Measurements from ENCODE around the gene SPOCK1. TPM values are rescaled to one million over a fixed set of nuclear protein-coding genes. Genes with fewer than 3 reads are reported as not detected.

The SPOCK1 gene
- total RNA-seq, 4 donors from 2014 or later, result 46.5 to 52.7 (median 51.4) TPM

DNA sequence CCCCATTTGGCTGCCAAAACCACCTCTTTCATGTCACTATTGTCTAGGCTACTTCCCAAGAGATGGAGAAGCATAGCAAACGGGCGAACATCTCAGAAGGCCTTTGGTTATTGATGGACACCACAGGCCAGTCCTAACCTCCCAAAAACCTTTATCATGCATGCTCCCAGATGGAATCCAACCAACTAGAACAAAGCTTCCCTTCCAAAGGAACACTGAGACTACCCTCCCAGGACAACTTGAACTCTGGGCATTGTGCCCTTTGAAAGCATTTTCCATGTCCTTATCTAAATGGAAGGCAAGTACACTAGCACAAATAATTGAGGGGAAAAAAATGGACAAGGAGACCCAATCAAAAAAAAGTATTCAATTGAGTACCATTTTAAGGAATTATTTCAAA, 65.6 kb downstream of the SPOCK1 start:
- WGBS, 2 donors (ENCODE audit: low coverage in 1 of 2), result 67% methylated on average over 2 of the region's 2 CpGs; no CpG with 5 or more reads in 1 of the 2 donors
- H3K27ac ChIP-seq, result no peak overlapping the region
- no peak for ATAC-seq
- H3K4me1 ChIP-seq, result no peaks in the 10 kb centered on the region
- no peaks in the 10 kb centered on the region for H3K36me3 ChIP-seq
- no peaks in the 10 kb centered on the region for H3K9me3 ChIP-seq
- TF ChIP-seq POLR2A (IDR thresholded peaks at IDR 0.05), result no peak
- no peaks in the 10 kb centered on the region for H3K27me3 ChIP-seq
- H3K4me3 ChIP-seq, result no peak overlapping the region

- 33 to 35% methylated on average over 2 of the region's 2 CpGs for WGBS, 2 donors (ENCODE audit: low coverage in 1 of 2)
- TF ChIP-seq POLR2AphosphoS5 (IDR thresholded peaks at IDR 0.05) (no peak), EP300 (IDR thresholded peaks at IDR 0.05) (no peak), POLR2A (IDR thresholded peaks at IDR 0.05) (no peak)
- TF ChIP-seq, protein P1, sequence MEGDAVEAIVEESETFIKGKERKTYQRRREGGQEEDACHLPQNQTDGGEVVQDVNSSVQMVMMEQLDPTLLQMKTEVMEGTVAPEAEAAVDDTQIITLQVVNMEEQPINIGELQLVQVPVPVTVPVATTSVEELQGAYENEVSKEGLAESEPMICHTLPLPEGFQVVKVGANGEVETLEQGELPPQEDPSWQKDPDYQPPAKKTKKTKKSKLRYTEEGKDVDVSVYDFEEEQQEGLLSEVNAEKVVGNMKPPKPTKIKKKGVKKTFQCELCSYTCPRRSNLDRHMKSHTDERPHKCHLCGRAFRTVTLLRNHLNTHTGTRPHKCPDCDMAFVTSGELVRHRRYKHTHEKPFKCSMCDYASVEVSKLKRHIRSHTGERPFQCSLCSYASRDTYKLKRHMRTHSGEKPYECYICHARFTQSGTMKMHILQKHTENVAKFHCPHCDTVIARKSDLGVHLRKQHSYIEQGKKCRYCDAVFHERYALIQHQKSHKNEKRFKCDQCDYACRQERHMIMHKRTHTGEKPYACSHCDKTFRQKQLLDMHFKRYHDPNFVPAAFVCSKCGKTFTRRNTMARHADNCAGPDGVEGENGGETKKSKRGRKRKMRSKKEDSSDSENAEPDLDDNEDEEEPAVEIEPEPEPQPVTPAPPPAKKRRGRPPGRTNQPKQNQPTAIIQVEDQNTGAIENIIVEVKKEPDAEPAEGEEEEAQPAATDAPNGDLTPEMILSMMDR (IDR thresholded peaks at IDR 0.05), result no peak
- Histone ChIP-seq H3K9me3 (no peaks in the 10 kb centered on the region), H3K36me3 (no peaks in the 10 kb centered on the region), H3K4me3 (no peak overlapping the region), H3K27ac (no peak overlapping the region), H3K27me3 (no peaks in the 10 kb centered on the region), H3K4me1 (no peaks in the 10 kb centered on the region)
- ATAC-seq, result no peak
These were observed 66.8 kb downstream of the SPOCK1 start for GRCh38 chr5:137432376-137432775.

GRCh38 chr5:137431051-137431450, 68.1 kb downstream of the SPOCK1 start:
- TF ChIP-seq, protein P1 (IDR thresholded peaks at IDR 0.05), result no peak
- TF ChIP-seq POLR2AphosphoS5 (IDR thresholded peaks at IDR 0.05) (no peak), EP300 (IDR thresholded peaks at IDR 0.05) (no peak), POLR2A (IDR thresholded peaks at IDR 0.05) (no peak)
- no peaks in the 10 kb centered on the region for H3K9me3 ChIP-seq
- 0 to 36% methylated on average over 1 to 2 of the region's 2 CpGs for WGBS, 2 donors (ENCODE audit: low coverage in 1 of 2)

GRCh38 chr5:137415231-137415681, 83.9 kb downstream of the SPOCK1 start:
- H3K27me3 ChIP-seq, result no peaks in the 10 kb centered on the region
- H3K4me3 ChIP-seq, result no peak overlapping the region
- peaks cover 0 to 15% (median 0%) of the 10 kb centered on the region in 3 donors for H3K9me3 ChIP-seq
- TF ChIP-seq POLR2A (IDR thresholded peaks at IDR 0.05), result no peak
- TF ChIP-seq EP300 (IDR thresholded peaks at IDR 0.05), result no peak
- TF ChIP-seq, protein P1 (IDR thresholded peaks at IDR 0.05), result no peak
- no peak for TF ChIP-seq POLR2AphosphoS5 (IDR thresholded peaks at IDR 0.05)
- no peaks in the 10 kb centered on the region for H3K4me1 ChIP-seq
- WGBS, 2 donors (ENCODE audit: low coverage in 1 of 2), result 56 to 79% methylated on average over 1 to 2 of the region's 2 CpGs
- H3K36me3 ChIP-seq, result no peaks in the 10 kb centered on the region
- peak overlapping the region in 1 of 4 donors; percentile 25 for H3K27ac ChIP-seq
- ATAC-seq, result no peak

More at GRCh38 chr5:137431051-137431450, 68.1 kb downstream of the SPOCK1 start:
- H3K27me3 ChIP-seq, result no peaks in the 10 kb centered on the region
- no peaks in the 10 kb centered on the region for H3K36me3 ChIP-seq
- H3K4me3 ChIP-seq, result no peak overlapping the region
- no peak for ATAC-seq
- H3K27ac ChIP-seq, result no peak overlapping the region
- no peaks in the 10 kb centered on the region for H3K4me1 ChIP-seq

GRCh38 chr5:137414112-137414755, 84.9 kb downstream of the SPOCK1 start:
- TF ChIP-seq EP300 (IDR thresholded peaks at IDR 0.05) (no peak), POLR2AphosphoS5 (IDR thresholded peaks at IDR 0.05) (no peak), POLR2A (IDR thresholded peaks at IDR 0.05) (no peak)
- TF ChIP-seq, protein P1 (IDR thresholded peaks at IDR 0.05), result no peak
- no peak overlapping the region for H3K27ac ChIP-seq
- ATAC-seq, result no peak

More at GRCh38 chr5:137414112-137414755, 84.9 kb downstream of the SPOCK1 start:
- Histone ChIP-seq H3K9me3 (peaks cover 0 to 15% (median 0%) of the 10 kb centered on the region in 3 donors), H3K4me3 (no peak overlapping the region), H3K4me1 (no peaks in the 10 kb centered on the region), H3K36me3 (no peaks in the 10 kb centered on the region), H3K27me3 (no peaks in the 10 kb centered on the region)
- 48 to 50% methylated on average over 1 of the region's 1 CpG for whole genome bisulfite sequencing, 2 donors (ENCODE audit: low coverage in 1 of 2)
